Hepatocyte (in vitro differentiated cells): ENCODE data around the gene XPR1.
"Not testable (repeated sequence)": the region's sequence is repeated elsewhere in the genome, so short reads cannot be mapped to it uniquely, and the experiment has no call there.

ENCODE experiments used
- CTCF ChIP-seq: fragments of 200-600 bp; sonication (generic); IDR thresholded peaks from 2 replicates; pipeline ENCODE4 v1.5.1; 2016; ENCODE audit warnings: antibody characterized with exemption, mild to moderate bottlenecking; ENCODE audit not compliant: poor library complexity
- EZH2phosphoT487 ChIP-seq: fragments of 200-600 bp; sonication (generic); IDR thresholded peaks from one replicate; pipeline ENCODE4 v1.6.1; 2018; ENCODE audit warnings: antibody characterized with exemption, mild to moderate bottlenecking, low read depth, moderate library complexity; ENCODE audit not compliant: unreplicated experiment, severe bottlenecking

- not testable (repeated sequence) for TF ChIP-seq CTCF, EZH2phosphoT487
These were observed 70.6 kb downstream of the XPR1 start for GRCh38 chr1:180702376-180702775.
